Large intestine (tissue), 3 donors: ENCODE results near the gene KYNU. TPM values are rescaled to one million over a fixed set of nuclear protein-coding genes. Genes with fewer than 3 reads are reported as not detected.

Experiments used
- DNase-seq, 2 donors: peaks; one replicate each; pipeline versions ENCODE4 v3.0.0 to v3.0.0-alpha.2; 2013
- H3K27ac ChIP-seq: one replicate; pipeline ENCODE4 v1.5.1; 2013; ENCODE audit warnings: low read length
- H3K27me3 ChIP-seq: 2 replicates; pipeline ENCODE4 v1.6.1; 2013; ENCODE audit warnings: low read length; ENCODE audit not compliant: control insufficient read depth, insufficient read depth
- H3K36me3 ChIP-seq: 2 replicates; pipeline ENCODE4 v1.6.1; 2013; ENCODE audit warnings: low read length; ENCODE audit not compliant: control insufficient read depth, insufficient read depth
- H3K4me1 ChIP-seq: one replicate; pipeline ENCODE4 v1.6.1; 2013; ENCODE audit warnings: low read length; ENCODE audit not compliant: control insufficient read depth, insufficient read depth
- H3K4me3 ChIP-seq: one replicate; pipeline ENCODE4 v1.5.1; 2013; ENCODE audit warnings: low read length
- H3K9me3 ChIP-seq: one replicate; pipeline ENCODE4 v1.6.1; 2013; ENCODE audit warnings: mild to moderate bottlenecking, low read depth, low read length, moderate library complexity; ENCODE audit not compliant: control insufficient read depth
- WGBS: methylation state at CpG from one replicate; pipeline ENCODE4 v1.1.5; 2013; ENCODE audit warnings: low lambda C conversion rate; ENCODE audit not compliant: insufficient coverage; 5-methylcytosine and 5-hydroxymethylcytosine counted together
- polyA plus RNA-seq: library from polyadenylated mRNA; unstranded; fragments of 120-200 nt; gene quantifications from one replicate; pipeline ENCODE4 v1.2.1, GENCODE V29; 2013

KYNU gene
- polyA plus RNA-seq, 1 donor, result 3.1 TPM

DNA sequence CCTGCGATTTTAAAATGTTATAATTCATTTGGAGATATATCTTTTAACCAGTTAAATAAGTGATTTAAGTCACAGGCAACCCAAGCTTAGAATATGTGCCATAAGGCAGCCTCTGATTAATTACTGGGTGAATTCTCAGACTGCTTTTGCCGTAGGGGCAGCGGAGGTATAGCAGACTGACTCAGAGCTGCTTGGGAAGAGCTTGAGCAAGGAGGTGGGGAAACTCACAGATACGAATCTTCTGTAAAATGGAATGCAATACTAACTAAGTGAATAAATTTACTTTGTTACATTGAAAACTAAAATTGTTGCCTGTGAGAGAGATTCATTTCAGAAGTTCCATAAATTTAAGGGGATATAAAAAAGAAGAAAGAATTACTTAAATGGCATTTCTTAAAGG is 115.4 kb downstream of the KYNU start:
- WGBS, result 71% methylated on average over 2 of the region's 4 CpGs

DNA sequence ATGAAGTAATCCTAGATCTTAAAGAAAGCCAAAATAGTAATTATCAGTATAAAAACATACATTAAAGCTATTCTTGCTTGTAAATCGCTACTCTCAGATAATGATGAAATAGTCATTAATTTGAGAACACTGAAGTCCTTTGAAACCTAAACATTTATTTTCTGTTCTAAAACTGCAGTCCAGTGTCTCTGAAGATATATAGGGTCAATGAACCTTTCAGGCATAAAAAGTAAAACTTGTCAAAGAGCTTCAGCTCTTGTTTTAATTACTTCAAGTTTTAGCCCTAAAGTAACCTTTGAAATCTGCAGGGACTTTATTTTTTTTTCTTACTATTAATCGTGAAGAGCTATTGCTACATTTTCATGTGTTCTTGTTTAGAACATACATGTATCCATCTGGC is 116.3 kb downstream of the KYNU start:
- no peak overlapping the region for H3K27ac ChIP-seq
- H3K36me3 ChIP-seq, result no peaks in the 10 kb centered on the region
- WGBS, result 68% methylated on average over 2 of the region's 2 CpGs
- H3K27me3 ChIP-seq, result no peaks in the 10 kb centered on the region
- no peak overlapping the region for H3K4me3 ChIP-seq
- H3K4me1 ChIP-seq, result no peaks in the 10 kb centered on the region
- no peak for DNase-seq
- H3K9me3 ChIP-seq, result no peaks in the 10 kb centered on the region

More for the DNA sequence above, 115.4 kb downstream of the KYNU start:
- DNase-seq, result no peak
- H3K27me3 ChIP-seq, result no peaks in the 10 kb centered on the region
- no peaks in the 10 kb centered on the region for H3K36me3 ChIP-seq
- no peak overlapping the region for H3K4me3 ChIP-seq
- no peak overlapping the region for H3K27ac ChIP-seq
- H3K9me3 ChIP-seq, result no peaks in the 10 kb centered on the region
- H3K4me1 ChIP-seq, result no peaks in the 10 kb centered on the region

DNA sequence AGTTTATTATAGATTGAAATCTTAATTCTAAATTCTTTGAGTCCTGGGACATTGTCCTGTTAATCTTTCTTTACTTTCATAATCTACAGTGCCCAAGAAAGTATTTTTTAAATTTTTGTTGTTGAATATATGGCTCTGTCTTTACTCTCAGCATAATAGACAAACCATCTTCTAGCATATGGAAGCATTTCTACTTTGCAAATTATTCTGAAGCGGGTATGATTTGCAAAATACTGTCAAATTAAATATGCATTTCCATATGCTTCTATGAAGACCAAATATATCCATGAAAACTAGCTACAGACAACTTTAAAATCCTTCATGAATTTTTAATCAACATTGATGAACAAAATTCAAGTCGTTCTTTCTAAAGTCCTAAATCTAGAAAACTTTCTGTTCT is 117.2 kb downstream of the KYNU start:
- no peak overlapping the region for H3K4me3 ChIP-seq
- WGBS, result 100% methylated on average over 2 of the region's 2 CpGs
- no peaks in the 10 kb centered on the region for H3K9me3 ChIP-seq
- no peak for DNase-seq
- H3K4me1 ChIP-seq, result no peaks in the 10 kb centered on the region
- no peaks in the 10 kb centered on the region for H3K36me3 ChIP-seq
- H3K27ac ChIP-seq, result no peak overlapping the region
- H3K27me3 ChIP-seq, result no peaks in the 10 kb centered on the region

DNA sequence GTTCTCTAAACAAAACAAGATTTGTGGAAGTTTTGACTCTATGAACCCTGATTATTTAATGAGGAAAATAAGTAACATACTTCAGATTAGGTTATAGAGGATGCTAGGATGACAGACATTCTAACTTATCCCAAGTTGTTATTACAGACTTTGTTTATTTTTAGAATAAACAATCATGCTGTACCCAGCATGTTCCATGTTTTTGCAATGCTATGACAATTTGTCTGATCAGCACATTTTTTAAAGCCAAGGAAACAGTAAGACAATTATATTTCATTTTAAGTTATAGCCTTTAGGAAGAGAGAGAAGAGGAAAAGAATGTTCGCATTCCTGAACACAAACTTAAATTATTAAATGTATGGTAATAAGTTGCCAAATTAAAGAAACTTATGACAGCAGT is 119.8 kb downstream of the KYNU start:
- no peak overlapping the region for H3K27ac ChIP-seq
- no peaks in the 10 kb centered on the region for H3K4me1 ChIP-seq
- H3K27me3 ChIP-seq, result no peaks in the 10 kb centered on the region
- no peaks in the 10 kb centered on the region for H3K9me3 ChIP-seq
- no peaks in the 10 kb centered on the region for H3K36me3 ChIP-seq
- WGBS, result 80% methylated on average over 1 of the region's 1 CpG
- no peak overlapping the region for H3K4me3 ChIP-seq
- DNase-seq, result no peak

DNA sequence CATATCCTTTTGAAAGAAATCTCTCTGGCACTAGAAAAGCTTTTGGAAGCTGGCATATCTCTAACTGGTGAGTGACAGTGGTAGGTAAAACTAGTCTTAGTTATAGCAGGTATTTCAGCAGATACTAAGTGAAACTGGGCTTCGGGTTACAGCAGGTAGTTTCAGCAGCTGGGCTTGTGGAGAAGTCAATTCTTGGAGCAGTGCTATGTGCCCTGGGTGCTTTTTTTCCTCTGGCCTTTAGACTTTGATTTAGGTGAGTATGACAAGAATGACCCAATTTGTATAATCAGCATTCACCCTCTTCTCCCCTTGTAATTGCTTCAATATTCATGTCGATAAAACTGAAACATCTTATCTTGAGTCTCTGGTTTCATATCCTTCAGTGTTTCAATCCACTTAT is 123.1 kb downstream of the KYNU start:
- no peak overlapping the region for H3K27ac ChIP-seq
- 100% methylated on average over 1 of the region's 2 CpGs for WGBS
- no peaks in the 10 kb centered on the region for H3K9me3 ChIP-seq
- no peak overlapping the region for H3K4me3 ChIP-seq
- no peaks in the 10 kb centered on the region for H3K4me1 ChIP-seq
- no peaks in the 10 kb centered on the region for H3K27me3 ChIP-seq
- no peaks in the 10 kb centered on the region for H3K36me3 ChIP-seq
- DNase-seq, result peak in 1 of 2 donors; percentile 8

DNA sequence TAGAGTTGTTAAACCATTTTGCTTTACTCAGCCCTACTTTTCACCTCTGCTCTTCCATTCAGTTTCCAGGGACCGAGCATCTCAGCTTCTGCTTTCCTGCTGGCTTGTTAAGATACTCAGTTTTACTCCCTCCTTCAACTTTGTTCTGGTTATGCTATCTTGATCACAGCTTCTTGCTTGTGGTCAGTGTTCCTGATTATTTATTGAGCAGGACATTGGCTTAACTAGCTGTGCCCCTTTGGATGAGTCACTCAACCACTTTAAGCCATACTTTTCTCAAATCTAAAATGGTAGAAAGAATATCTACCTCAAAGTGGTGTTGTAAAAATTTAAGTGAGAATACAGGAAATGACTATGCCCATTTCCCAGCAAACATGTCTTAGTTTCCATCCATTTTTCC is 124.0 kb downstream of the KYNU start:
- Histone ChIP-seq H3K4me1 (no peaks in the 10 kb centered on the region), H3K36me3 (no peaks in the 10 kb centered on the region), H3K27me3 (no peaks in the 10 kb centered on the region), H3K4me3 (no peak overlapping the region), H3K9me3 (no peaks in the 10 kb centered on the region), H3K27ac (no peak overlapping the region)
- no peak for DNase-seq
- no CpG with 5 or more reads among the region's 1 CpG for WGBS

DNA sequence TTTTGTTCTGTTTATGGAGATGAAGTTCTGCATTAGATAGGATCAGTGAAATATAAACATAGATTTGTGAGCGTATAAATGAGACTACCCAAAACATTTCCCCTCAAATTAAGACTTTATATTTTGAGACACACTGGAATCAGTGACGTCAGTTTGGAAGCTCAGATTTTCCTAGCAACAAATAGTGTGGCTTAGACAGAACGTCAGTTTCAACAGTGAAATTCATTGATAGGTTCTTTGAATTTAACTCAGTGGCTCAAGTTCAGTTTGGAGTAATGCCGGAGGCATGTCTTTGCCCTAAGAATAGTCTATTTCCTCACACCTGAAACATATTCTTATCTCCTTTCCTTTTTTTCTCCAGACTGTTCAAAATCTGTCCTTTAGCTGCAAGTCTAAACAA is 138.2 kb downstream of the KYNU start:
- Histone ChIP-seq H3K4me1 (no peaks in the 10 kb centered on the region), H3K36me3 (no peaks in the 10 kb centered on the region), H3K9me3 (no peaks in the 10 kb centered on the region), H3K27me3 (no peaks in the 10 kb centered on the region), H3K27ac (no peak overlapping the region), H3K4me3 (no peak overlapping the region)
- 100% methylated on average over 1 of the region's 4 CpGs for WGBS
- no peak for DNase-seq

DNA sequence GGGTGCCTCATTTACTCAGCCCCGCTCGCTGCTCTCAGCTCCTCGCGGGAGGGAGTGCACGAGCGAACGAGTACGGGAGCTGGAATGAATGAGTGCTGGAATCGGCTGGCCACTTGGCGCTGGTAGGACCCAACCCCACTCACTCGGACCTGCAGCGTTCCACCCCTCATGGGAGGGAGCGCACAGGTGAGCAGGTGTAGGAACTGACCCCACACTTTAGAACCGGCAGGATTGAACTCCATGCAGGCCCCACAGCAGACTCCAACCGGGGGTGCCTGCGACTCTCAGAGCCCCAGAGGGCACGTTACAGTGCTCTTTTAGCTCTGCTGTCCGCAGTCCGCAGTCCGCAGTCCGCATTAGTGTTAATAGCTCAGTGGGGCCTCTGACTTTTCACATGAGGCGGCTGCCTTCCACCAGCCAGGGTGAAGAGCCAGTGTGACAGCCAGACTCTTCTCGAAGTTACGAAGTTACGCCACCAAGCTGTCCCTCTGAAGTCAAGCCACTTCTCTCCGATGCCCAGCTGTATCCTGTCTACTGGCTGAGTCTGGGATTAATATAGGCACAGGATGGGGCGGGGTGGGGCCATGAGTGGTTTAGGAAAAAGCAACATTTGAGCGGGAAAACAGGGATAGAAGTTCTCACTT is 149.1 kb downstream of the KYNU start:
- no CpG with 5 or more reads among the region's 28 CpGs for WGBS
- Histone ChIP-seq H3K4me1 (no peaks in the 10 kb centered on the region), H3K27me3 (peaks cover 8% of the 10 kb centered on the region), H3K36me3 (no peaks in the 10 kb centered on the region), H3K27ac (no peak overlapping the region), H3K9me3 (no peaks in the 10 kb centered on the region), H3K4me3 (no peak overlapping the region)
- peak in 1 of 2 donors; percentile 20 for DNase-seq

DNA sequence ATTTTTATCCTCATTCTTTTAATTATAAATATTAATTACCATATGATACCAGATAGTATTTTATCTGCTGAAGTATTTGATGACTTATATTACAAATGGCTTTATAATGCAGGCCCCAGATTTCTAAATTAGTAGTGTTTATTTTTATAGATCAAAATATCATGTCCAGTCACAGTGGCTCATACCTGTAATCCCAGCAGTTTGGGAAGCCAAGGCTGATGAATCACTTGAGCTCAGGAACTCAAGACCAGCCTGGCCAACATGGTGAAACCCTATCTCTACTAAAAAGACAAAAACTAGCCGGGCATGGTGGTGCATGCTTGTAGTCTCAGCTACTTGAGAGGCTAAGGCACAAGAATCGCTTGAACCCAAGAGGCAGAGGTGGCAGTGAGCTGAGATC is 151.7 kb downstream of the KYNU start:
- H3K4me1 ChIP-seq, result no peaks in the 10 kb centered on the region
- peaks cover 8% of the 10 kb centered on the region for H3K27me3 ChIP-seq
- H3K4me3 ChIP-seq, result no peak overlapping the region
- no CpG with 5 or more reads among the region's 2 CpGs for WGBS
- no peak overlapping the region for H3K27ac ChIP-seq
- DNase-seq, result no peak
- H3K9me3 ChIP-seq, result no peaks in the 10 kb centered on the region
- no peaks in the 10 kb centered on the region for H3K36me3 ChIP-seq

DNA sequence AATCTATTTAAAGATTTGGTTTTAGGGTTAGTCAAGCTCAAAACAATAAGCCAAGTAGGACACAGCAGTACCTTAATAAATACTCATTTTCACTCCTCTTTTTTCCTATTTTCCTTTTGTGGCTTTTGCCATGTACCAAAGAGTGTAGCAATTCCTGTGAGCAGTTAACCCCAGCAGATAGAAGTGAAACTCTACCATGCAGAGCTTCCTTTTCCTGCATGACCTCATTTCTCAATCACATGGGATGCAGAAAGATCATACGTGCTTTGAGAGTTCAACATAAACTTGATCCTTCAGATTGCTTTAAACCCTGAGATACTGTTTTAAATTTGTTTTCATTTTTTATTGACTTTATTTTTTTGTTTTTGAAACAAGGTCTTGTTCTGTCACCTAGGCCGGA is 152.7 kb downstream of the KYNU start:
- Histone ChIP-seq H3K9me3 (no peaks in the 10 kb centered on the region), H3K27me3 (peaks cover 8% of the 10 kb centered on the region), H3K27ac (no peak overlapping the region), H3K36me3 (no peaks in the 10 kb centered on the region), H3K4me1 (no peaks in the 10 kb centered on the region), H3K4me3 (no peak overlapping the region)
- 100% methylated on average over 1 of the region's 2 CpGs for WGBS
- DNase-seq, result no peak

DNA sequence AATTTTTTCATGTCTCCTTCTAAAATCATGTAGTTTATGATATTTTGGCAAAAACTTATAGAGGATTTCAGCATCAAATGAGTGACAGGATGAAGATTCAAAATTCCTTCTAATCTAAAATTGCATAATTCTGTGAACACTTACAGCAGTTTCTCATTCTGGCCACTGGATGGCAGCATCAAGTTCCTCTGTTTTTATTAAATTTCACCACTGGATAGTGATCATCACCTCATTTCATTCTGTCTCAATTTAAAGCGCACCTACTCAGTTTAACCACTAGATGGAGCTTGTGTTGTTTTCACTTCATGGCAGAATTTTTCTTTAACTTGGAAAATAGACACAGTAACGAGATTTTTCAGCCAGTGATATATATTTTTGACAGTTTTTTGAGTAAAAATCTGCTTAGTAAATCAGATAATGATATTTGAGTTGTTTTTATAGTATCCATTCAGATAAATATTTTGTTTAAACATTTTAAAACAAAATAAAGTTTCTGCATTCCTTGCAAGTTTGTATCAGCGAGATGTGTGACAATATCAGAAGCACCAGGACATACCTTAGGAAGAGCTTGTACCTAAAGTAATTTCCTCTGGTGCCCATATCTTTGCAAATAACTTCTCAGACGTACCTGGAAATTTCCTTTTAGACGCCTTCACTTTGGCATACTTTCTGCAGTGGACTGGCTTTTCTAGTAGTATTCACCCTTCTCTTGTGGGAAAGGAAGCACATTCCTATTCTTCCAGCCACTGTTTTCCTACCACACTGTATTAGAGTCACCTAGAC is 157.0 kb downstream of the KYNU start:
- H3K27ac ChIP-seq, result no peak overlapping the region
- H3K27me3 ChIP-seq, result no peaks in the 10 kb centered on the region
- H3K9me3 ChIP-seq, result no peaks in the 10 kb centered on the region
- peak; percentile 60 to 66 for DNase-seq
- no peaks in the 10 kb centered on the region for H3K4me1 ChIP-seq
- WGBS, result 20% methylated on average over 3 of the region's 5 CpGs
- no peaks in the 10 kb centered on the region for H3K36me3 ChIP-seq
- no peak overlapping the region for H3K4me3 ChIP-seq
